Activated CD4-positive, alpha-beta T cell treated with anti-CD3 and anti-CD28 coated beads, Interleukin-10, Interleukin-2, amounts not matched to agents 100 ng/mL and 50 ng/mL, durations not matched to agents 16 hours and 8 hours (primary cell): ENCODE results near the gene D2HGDH.
"Not testable (repeated sequence)": the region's sequence is repeated elsewhere in the genome, so short reads cannot be mapped to it uniquely, and the experiment has no call there.

Experiments used
- DNase-seq: peaks from one replicate; pipeline ENCODE4 v3.0.0-alpha.2; 2020

Gene D2HGDH

GRCh38 chr2:241771286-241772062 is 37.0 kb downstream of the D2HGDH start:
- DNase-seq: no peak

- peak; percentile 61 for DNase-seq
Measured at GRCh38 chr2:241772063-241772499, 37.7 kb downstream of the D2HGDH start.

- DNase-seq: no peak
Measured at GRCh38 chr2:241773511-241774418, 39.3 kb downstream of the D2HGDH start.

- DNase-seq: no peak
Measured at GRCh38 chr2:241774419-241775222, 40.2 kb downstream of the D2HGDH start.

- DNase-seq: no peak
Measured at GRCh38 chr2:241775223-241776177, 41.1 kb downstream of the D2HGDH start.

GRCh38 chr2:241776336-241777169 is 42.1 kb downstream of the D2HGDH start, which contains the start of gene GAL3ST2:
Gene GAL3ST2, plus strand, starts transcription at chr2:241776822. Its CDS starts 134 bp downstream, at chr2:241776956.
- DNase-seq: no peak

GRCh38 chr2:241777170-241777685 is 42.8 kb downstream of the D2HGDH start:
- no peak for DNase-seq

GRCh38 chr2:241777686-241778627 is 43.5 kb downstream of the D2HGDH start:
- no peak for DNase-seq

GRCh38 chr2:241780939-241781569 is 46.6 kb downstream of the D2HGDH start:
- no peak for DNase-seq

GRCh38 chr2:241782053-241782452 is 47.6 kb downstream of the D2HGDH start:
- not testable (repeated sequence) for DNase-seq

- no peak for DNase-seq
Measured at GRCh38 chr2:241788135-241788534, 53.7 kb downstream of the D2HGDH start.

GRCh38 chr2:241788572-241788971 is 54.1 kb downstream of the D2HGDH start:
- DNase-seq: peak; percentile 75

- DNase-seq: not testable (repeated sequence)
Measured at GRCh38 chr2:241791385-241791784, 57.0 kb downstream of the D2HGDH start.

GRCh38 chr2:241793385-241793784 is 59.0 kb downstream of the D2HGDH start:
- DNase-seq: no peak

- no peak for DNase-seq
Measured at GRCh38 chr2:241794250-241794823, 59.9 kb downstream of the D2HGDH start.

- no peak for DNase-seq
Measured at GRCh38 chr2:241795021-241795999, 60.9 kb downstream of the D2HGDH start.

- no peak for DNase-seq
Measured at GRCh38 chr2:241796209-241796608, 61.8 kb downstream of the D2HGDH start.
